Measurements from ENCODE around the gene E2F3. TPM values are rescaled to one million over a fixed set of nuclear protein-coding genes. Genes with fewer than 3 reads are reported as not detected.

Gene E2F3
- polyA plus RNA-seq, 2 of the 4 experiments (the other 2 are of a cell fraction): 14.4 to 18.0 TPM

DNA sequence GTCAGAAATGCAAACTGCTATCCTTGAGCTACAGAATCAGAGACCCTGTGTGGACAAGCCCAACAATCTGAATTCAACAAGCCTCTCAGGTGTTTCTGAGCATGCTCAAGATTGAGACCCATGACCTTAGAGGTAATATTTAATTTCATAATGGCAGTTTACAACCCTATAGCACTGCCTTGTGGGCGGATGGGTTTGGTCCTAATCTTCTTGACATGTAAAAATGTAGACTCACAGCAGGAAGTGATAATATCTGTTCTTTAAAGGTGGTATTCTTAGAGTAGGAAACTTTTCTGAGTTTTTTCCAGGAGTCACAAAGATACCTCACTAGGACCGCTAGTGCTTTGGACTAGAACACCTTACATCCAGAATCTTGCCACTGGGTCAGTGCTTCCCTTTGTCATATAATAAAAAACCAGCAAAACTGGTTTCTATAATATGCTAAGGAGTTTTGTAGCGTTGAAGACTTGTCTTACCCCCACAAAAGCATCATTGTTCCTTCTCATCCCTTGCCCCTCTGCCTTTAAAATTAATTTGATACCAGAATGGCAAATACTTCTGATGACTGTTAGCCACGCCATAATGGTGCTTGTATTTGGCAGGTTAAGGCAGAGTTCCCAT lies 52.6 kb downstream of the E2F3 start:
- WGBS (ENCODE audit: missing lambda C conversion rate): 92% methylated on average over 4 of the region's 4 CpGs
- TF ChIP-seq HES2 (IDR thresholded peaks at IDR 0.05) (no peak), FOSB (CRISPR knock-in tag; IDR thresholded peaks at IDR 0.05) (no peak), CHD4 (IDR thresholded peaks at IDR 0.05; ENCODE audit: borderline replicate concordance) (no peak), NPAS2 (CRISPR knock-in tag; IDR thresholded peaks at IDR 0.05; ENCODE audit: borderline replicate concordance) (no peak), PHF8 (IDR thresholded peaks at IDR 0.05; ENCODE audit: borderline replicate concordance, low read depth) (no peak), FOXS1 (CRISPR knock-in tag; IDR thresholded peaks at IDR 0.05) (no peak), MAFK (IDR thresholded peaks at IDR 0.05; ENCODE audit: partially characterized antibody) (no peak), POLR2A (IDR thresholded peaks at IDR 0.05; ENCODE audit: low read length) (no peak), CHD2 (IDR thresholded peaks at IDR 0.05; ENCODE audit: low read length, partially characterized antibody) (no peak), GATA3 (IDR thresholded peaks at IDR 0.05; ENCODE audit: borderline replicate concordance) (no peak), RFX5 (IDR thresholded peaks at IDR 0.05) (no peak), SREBF2 (IDR thresholded peaks at IDR 0.05) (no peak), CBX8 (IDR thresholded peaks at IDR 0.05) (no peak), ZSCAN20 (CRISPR knock-in tag; IDR thresholded peaks at IDR 0.05) (no peak), ESRRA (IDR thresholded peaks at IDR 0.05; ENCODE audit: borderline replicate concordance, low read length) (no peak)
- TF ChIP-seq, protein P1, sequence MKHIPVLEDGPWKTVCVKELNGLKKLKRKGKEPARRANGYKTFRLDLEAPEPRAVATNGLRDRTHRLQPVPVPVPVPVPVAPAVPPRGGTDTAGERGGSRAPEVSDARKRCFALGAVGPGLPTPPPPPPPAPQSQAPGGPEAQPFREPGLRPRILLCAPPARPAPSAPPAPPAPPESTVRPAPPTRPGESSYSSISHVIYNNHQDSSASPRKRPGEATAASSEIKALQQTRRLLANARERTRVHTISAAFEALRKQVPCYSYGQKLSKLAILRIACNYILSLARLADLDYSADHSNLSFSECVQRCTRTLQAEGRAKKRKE (CRISPR knock-in tag; IDR thresholded peaks at IDR 0.05; ENCODE audit: low read depth): no peak
- TF ChIP-seq, protein P2, sequence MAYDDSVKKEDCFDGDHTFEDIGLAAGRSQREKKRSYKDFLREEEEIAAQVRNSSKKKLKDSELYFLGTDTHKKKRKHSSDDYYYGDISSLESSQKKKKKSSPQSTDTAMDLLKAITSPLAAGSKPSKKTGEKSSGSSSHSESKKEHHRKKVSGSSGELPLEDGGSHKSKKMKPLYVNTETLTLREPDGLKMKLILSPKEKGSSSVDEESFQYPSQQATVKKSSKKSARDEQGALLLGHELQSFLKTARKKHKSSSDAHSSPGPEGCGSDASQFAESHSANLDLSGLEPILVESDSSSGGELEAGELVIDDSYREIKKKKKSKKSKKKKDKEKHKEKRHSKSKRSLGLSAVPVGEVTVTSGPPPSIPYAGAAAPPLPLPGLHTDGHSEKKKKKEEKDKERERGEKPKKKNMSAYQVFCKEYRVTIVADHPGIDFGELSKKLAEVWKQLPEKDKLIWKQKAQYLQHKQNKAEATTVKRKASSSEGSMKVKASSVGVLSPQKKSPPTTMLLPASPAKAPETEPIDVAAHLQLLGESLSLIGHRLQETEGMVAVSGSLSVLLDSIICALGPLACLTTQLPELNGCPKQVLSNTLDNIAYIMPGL (CRISPR knock-in tag; IDR thresholded peaks at IDR 0.05; ENCODE audit: borderline replicate concordance): no peak
- POLR2A ChIA-PET: no interaction called here
- H3K4me2 ChIP-seq: no peak overlapping the region
- FAIRE-seq (no peak), DNase-seq (ENCODE audit: low read depth in 1 of 2, low spot score in 1 of 2) (no peak), ATAC-seq (no peak)
- H3K9me3 ChIP-seq: no peaks in the 10 kb centered on the region
- CTCF ChIA-PET: interaction anchor here (1.6 kb wide), 1 partner anchor 55 kb away, joined by 5 read pairs; no protein-coding TSS in a partner anchor
- no peak overlapping the region for H3K27ac ChIP-seq
- peaks cover 17% of the 10 kb centered on the region; the same call in 2 of the 3 replicates for H3K4me1 ChIP-seq
- H3K4me3 ChIP-seq: no peak overlapping the region

- 52% methylated on average over 5 of the region's 5 CpGs for WGBS (ENCODE audit: missing lambda C conversion rate)
- DNase-seq (ENCODE audit: low read depth in 1 of 2, low spot score in 1 of 2) (no peak), ATAC-seq (no peak; a peak in 2 of 6 replicates), FAIRE-seq (no peak)
- ChIA-PET POLR2A (no interaction called here), CTCF (no interaction called here)
- H3K4me3 ChIP-seq: no peak overlapping the region
- no peak overlapping the region for H3K27ac ChIP-seq
- peaks cover 17% of the 10 kb centered on the region; the same call in 2 of the 3 replicates for H3K4me1 ChIP-seq
- no peaks in the 10 kb centered on the region for H3K9me3 ChIP-seq
- peak overlapping the region; percentile 28; the same call in 1 of the 3 replicates for H3K4me2 ChIP-seq
- TF ChIP-seq HES2 (IDR thresholded peaks at IDR 0.05) (no peak), FOSL2 (IDR thresholded peaks at IDR 0.05) (no peak), FOSL2 (CRISPR knock-in tag; IDR thresholded peaks at IDR 0.05) (no peak), SMC3 (IDR thresholded peaks at IDR 0.05) (no peak), POLR2AphosphoS2 (conservative IDR thresholded peaks at IDR 0.05; ENCODE audit: low read length) (no peak), ESRRA (IDR thresholded peaks at IDR 0.05; ENCODE audit: borderline replicate concordance, low read length) (no peak), RNF2 (IDR thresholded peaks at IDR 0.05; ENCODE audit: borderline replicate concordance, low read depth) (no peak), NR3C1 (IDR thresholded peaks at IDR 0.05) (no peak), FOSB (CRISPR knock-in tag; IDR thresholded peaks at IDR 0.05) (no peak), ZNF302 (CRISPR knock-in tag; IDR thresholded peaks at IDR 0.05) (no peak), CHD2 (IDR thresholded peaks at IDR 0.05; ENCODE audit: low read length, partially characterized antibody) (no peak), KDM1A (IDR thresholded peaks at IDR 0.05; ENCODE audit: low read depth) (no peak), FOXS1 (CRISPR knock-in tag; IDR thresholded peaks at IDR 0.05) (no peak), POLR2A (IDR thresholded peaks at IDR 0.05; ENCODE audit: low read length) (no peak), RFX5 (IDR thresholded peaks at IDR 0.05) (no peak), TFCP2L1 (CRISPR knock-in tag; IDR thresholded peaks at IDR 0.05) (no peak), HOXB13 (CRISPR knock-in tag; IDR thresholded peaks at IDR 0.05; ENCODE audit: low read depth) (no peak)
- TF ChIP-seq, protein P1 (CRISPR knock-in tag; IDR thresholded peaks at IDR 0.05; ENCODE audit: low read depth): no peak
- TF ChIP-seq, protein P3, sequence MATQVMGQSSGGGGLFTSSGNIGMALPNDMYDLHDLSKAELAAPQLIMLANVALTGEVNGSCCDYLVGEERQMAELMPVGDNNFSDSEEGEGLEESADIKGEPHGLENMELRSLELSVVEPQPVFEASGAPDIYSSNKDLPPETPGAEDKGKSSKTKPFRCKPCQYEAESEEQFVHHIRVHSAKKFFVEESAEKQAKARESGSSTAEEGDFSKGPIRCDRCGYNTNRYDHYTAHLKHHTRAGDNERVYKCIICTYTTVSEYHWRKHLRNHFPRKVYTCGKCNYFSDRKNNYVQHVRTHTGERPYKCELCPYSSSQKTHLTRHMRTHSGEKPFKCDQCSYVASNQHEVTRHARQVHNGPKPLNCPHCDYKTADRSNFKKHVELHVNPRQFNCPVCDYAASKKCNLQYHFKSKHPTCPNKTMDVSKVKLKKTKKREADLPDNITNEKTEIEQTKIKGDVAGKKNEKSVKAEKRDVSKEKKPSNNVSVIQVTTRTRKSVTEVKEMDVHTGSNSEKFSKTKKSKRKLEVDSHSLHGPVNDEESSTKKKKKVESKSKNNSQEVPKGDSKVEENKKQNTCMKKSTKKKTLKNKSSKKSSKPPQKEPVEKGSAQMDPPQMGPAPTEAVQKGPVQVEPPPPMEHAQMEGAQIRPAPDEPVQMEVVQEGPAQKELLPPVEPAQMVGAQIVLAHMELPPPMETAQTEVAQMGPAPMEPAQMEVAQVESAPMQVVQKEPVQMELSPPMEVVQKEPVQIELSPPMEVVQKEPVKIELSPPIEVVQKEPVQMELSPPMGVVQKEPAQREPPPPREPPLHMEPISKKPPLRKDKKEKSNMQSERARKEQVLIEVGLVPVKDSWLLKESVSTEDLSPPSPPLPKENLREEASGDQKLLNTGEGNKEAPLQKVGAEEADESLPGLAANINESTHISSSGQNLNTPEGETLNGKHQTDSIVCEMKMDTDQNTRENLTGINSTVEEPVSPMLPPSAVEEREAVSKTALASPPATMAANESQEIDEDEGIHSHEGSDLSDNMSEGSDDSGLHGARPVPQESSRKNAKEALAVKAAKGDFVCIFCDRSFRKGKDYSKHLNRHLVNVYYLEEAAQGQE (IDR thresholded peaks at IDR 0.05): no peak
Measured at GRCh38 chr6:20455251-20455940, 53.7 kb downstream of the E2F3 start.

All from A549 (cell line).